Fibroblast of lung (primary cell): ENCODE results near the gene ATXN1.

Experiments used
- EZH2 ChIP-seq: IDR thresholded peaks from 2 replicates; pipeline ENCODE4 v1.5.1; 2012; ENCODE audit warnings: low read length, control low read depth, mild to moderate bottlenecking; ENCODE audit errors: missing control alignments
- TF ChIP-seq, protein P1 (sequence below), 2 donors: IDR thresholded peaks in 1 of 2; conservative IDR thresholded peaks in 1 of 2; 1 replicate in 1 of 2; 2 replicates in 1 of 2; pipeline ENCODE4 v1.5.1; 2011 to 2012; ENCODE audit warnings: low read length in 2 of 2, control low read depth in 1 of 2, inconsistent platforms in 1 of 2, low read depth in 1 of 2, mild to moderate bottlenecking in 1 of 2

DNA sequence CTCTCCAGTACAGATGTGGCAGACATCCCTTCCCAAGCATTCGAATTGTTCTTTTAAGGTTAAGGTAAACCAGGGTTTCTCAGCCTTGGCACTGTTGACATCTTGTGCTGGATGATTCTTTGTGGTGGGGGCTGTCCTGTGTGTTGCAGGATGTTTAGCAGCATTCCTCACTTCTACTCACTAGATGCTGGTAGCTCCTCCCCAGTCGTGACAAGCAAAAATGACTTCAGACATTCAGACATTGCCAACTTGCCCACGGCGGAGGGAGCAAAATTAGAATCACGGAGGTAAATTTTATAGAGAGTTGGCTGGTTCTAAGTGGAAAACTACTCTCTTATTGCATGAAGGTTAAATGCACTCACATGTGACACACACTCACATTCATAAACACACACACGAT, 334.1 kb downstream of the ATXN1 start:
- TF ChIP-seq, protein P1, sequence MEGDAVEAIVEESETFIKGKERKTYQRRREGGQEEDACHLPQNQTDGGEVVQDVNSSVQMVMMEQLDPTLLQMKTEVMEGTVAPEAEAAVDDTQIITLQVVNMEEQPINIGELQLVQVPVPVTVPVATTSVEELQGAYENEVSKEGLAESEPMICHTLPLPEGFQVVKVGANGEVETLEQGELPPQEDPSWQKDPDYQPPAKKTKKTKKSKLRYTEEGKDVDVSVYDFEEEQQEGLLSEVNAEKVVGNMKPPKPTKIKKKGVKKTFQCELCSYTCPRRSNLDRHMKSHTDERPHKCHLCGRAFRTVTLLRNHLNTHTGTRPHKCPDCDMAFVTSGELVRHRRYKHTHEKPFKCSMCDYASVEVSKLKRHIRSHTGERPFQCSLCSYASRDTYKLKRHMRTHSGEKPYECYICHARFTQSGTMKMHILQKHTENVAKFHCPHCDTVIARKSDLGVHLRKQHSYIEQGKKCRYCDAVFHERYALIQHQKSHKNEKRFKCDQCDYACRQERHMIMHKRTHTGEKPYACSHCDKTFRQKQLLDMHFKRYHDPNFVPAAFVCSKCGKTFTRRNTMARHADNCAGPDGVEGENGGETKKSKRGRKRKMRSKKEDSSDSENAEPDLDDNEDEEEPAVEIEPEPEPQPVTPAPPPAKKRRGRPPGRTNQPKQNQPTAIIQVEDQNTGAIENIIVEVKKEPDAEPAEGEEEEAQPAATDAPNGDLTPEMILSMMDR (conservative IDR thresholded peaks at IDR 0.05 in 1 of 2, IDR thresholded peaks at IDR 0.05 in 1 of 2; ENCODE audit: low read depth in 1 of 2, low read length in 2 of 2) = no peak
- TF ChIP-seq EZH2 = no peak
